Left lung (tissue), 14 donors: ENCODE data around the gene TES. TPM values are rescaled to one million over a fixed set of nuclear protein-coding genes. Genes with fewer than 3 reads are reported as not detected.

Experiments
- ATAC-seq: fragments of 200-7000 bp; cut with Tn5 transposase; one replicate; pipeline ENCODE4 v1.9.1; 2020; ENCODE audit warnings: moderate library complexity
- DNase-seq, 4 donors: peaks; one replicate each; pipeline ENCODE4 v3.0.0-alpha.2; 2013 to 2020
- H3K27ac ChIP-seq, 2 donors: fragments of 200-600 bp; sonication (generic) in 1 of 2; one replicate each; pipeline versions ENCODE4 v1.5.0 to v1.8.0; 2020 to 2021
- H3K27me3 ChIP-seq, 2 donors: fragments of 200-600 bp; sonication (generic) in 1 of 2; one replicate each; pipeline versions ENCODE4 v1.5.0 to v1.8.0; 2020 to 2021
- H3K36me3 ChIP-seq, 2 donors: fragments of 200-600 bp; sonication (generic) in 1 of 2; one replicate each; pipeline versions ENCODE4 v1.5.0 to v1.8.0; 2020 to 2021
- H3K4me1 ChIP-seq, 2 donors: fragments of 200-600 bp; one replicate each; pipeline ENCODE4 v1.8.0; 2021
- H3K4me3 ChIP-seq, 2 donors: fragments of 200-600 bp; sonication (generic) in 1 of 2; one replicate each; pipeline versions ENCODE4 v1.5.0 to v1.8.0; 2020 to 2021; ENCODE audit warnings: mild to moderate bottlenecking in 1 of 2
- H3K9me3 ChIP-seq, 2 donors: fragments of 200-600 bp; sonication (generic) in 1 of 2; one replicate each; pipeline versions ENCODE4 v1.5.0 to v1.8.0; 2020 to 2021
- CTCF ChIP-seq, 2 donors: fragments of 200-600 bp; sonication (generic) in 1 of 2; IDR thresholded peaks; one replicate each; pipeline versions ENCODE4 v1.5.0 to v1.8.0; 2021; ENCODE audit warnings: antibody characterized with exemption in 2 of 2
- intact Hi-C, 2 donors: fragments of 100-400 bp; cut with DNase I; formaldehyde crosslinking; loops; one replicate each; pipeline versions ENCODE4 v1.11.2 to v1.14.2; 2022
- long read RNA-seq, 12 donors: library from polyadenylated mRNA in 2 of 12; unstranded in 2 of 12; transcript quantifications; one replicate each; pipeline ENCODE4 v2.0.0 and lab custom pipeline, GENCODE V29; 2019 to 2026
- polyA plus RNA-seq, 6 donors: library from polyadenylated mRNA; unstranded; fragments of 120-200 nt; gene quantifications; one replicate each; pipeline ENCODE4 v1.2.1, GENCODE V29; 2013; ENCODE audit not compliant: insufficient read length in 6 of 6
- total RNA-seq, 2 donors: library from RNA; stranded (reverse); fragmentation: NEBNext Ultra II Directional; extraction: Animal tissue kit (Norgen Biotek cat#: 25700); gene quantifications; one replicate each; pipeline ENCODE4 v1.2.1, GENCODE V29; 2021
- donor health status: DM: no; HTN: yes; CAD: no.
- donor health status: DM: no; HTN: no; CAD: no.

Gene TES
- total RNA-seq = 100 to 1,000 TPM in 1 of 2 donors, 10 to 100 TPM in 1; 86.9 to 113 TPM
- polyA plus RNA-seq = 10 to 100 TPM; 56.6 to 68.9 (median 65.0) TPM
- long read RNA-seq, donor 1, transcript TES-201 (7 exons, 2,782 nt) = major isoform, 34 of 104 reads
- long read RNA-seq, donor 1, transcript TES-205 (3 exons, 873 nt) = minor isoform, 6 of 104 reads
- long read RNA-seq, donor 1, partial matches to known transcripts = 58 of 104 reads
- long read RNA-seq, donor 1, other reads (novel, unspliced or antisense) = 0 of 104 reads
- long read RNA-seq, donor 2, transcript TES-201 (7 exons, 2,782 nt) = major isoform, 20 of 94 reads
- long read RNA-seq, donor 2, transcript TES-211 (3 exons, 911 nt) = minor isoform, 11 of 94 reads
- long read RNA-seq, donor 2, partial matches to known transcripts = 57 of 94 reads
- long read RNA-seq, donor 2, other reads (novel, unspliced or antisense) = 0 of 94 reads
- long read RNA-seq, donor 3, transcript TES-201 (7 exons, 2,782 nt) = major isoform, 21 of 40 reads
- long read RNA-seq, donor 3, partial matches to known transcripts = 13 of 40 reads
- long read RNA-seq, donor 3, other reads (novel, unspliced or antisense) = 0 of 40 reads
- long read RNA-seq, donor 4, transcript TES-201 (7 exons, 2,782 nt) = major isoform, 26 of 42 reads
- long read RNA-seq, donor 4, partial matches to known transcripts = 8 of 42 reads
- long read RNA-seq, donor 4, other reads (novel, unspliced or antisense) = 8 of 42 reads
- long read RNA-seq, donor 5, transcript TES-211 (3 exons, 911 nt) = minor isoform, 5 of 60 reads
- long read RNA-seq, donor 5, transcript TES-201 (7 exons, 2,782 nt) = major isoform, 19 of 60 reads
- long read RNA-seq, donor 5, partial matches to known transcripts = 31 of 60 reads
- long read RNA-seq, donor 5, other reads (novel, unspliced or antisense) = 0 of 60 reads
- long read RNA-seq, donor 6, transcript TES-201 (7 exons, 2,782 nt) = major isoform, 24 of 42 reads
- long read RNA-seq, donor 6, partial matches to known transcripts = 15 of 42 reads
- long read RNA-seq, donor 6, other reads (novel, unspliced or antisense) = 0 of 42 reads
- long read RNA-seq, donor 7, transcript TES-201 (7 exons, 2,782 nt) = major isoform, 20 of 83 reads
- long read RNA-seq, donor 7, partial matches to known transcripts = 63 of 83 reads
- long read RNA-seq, donor 7, other reads (novel, unspliced or antisense) = 0 of 83 reads
- long read RNA-seq, donor 8, transcript TES-201 (7 exons, 2,782 nt) = major isoform, 25 of 64 reads
- long read RNA-seq, donor 8, transcript TES-211 (3 exons, 911 nt) = minor isoform, 5 of 64 reads
- long read RNA-seq, donor 8, partial matches to known transcripts = 32 of 64 reads
- long read RNA-seq, donor 8, other reads (novel, unspliced or antisense) = 0 of 64 reads
- long read RNA-seq, donor 9 = 0 reads
- long read RNA-seq, donor 10, transcript TES-201 (7 exons, 2,782 nt) = major isoform, 15 of 20 reads
- long read RNA-seq, donor 10, partial matches to known transcripts = 3 of 20 reads
- long read RNA-seq, donor 10, other reads (novel, unspliced or antisense) = 1 of 20 reads
- long read RNA-seq, donor 11, transcript TES-201 (7 exons, 2,782 nt) = major isoform, 6 of 32 reads
- long read RNA-seq, donor 11, partial matches to known transcripts = 24 of 32 reads
- long read RNA-seq, donor 11, other reads (novel, unspliced or antisense) = 0 of 32 reads
- long read RNA-seq, donor 12, transcript TES-201 (7 exons, 2,782 nt) = major isoform, 14 of 41 reads
- long read RNA-seq, donor 12, partial matches to known transcripts = 23 of 41 reads
- long read RNA-seq, donor 12, other reads (novel, unspliced or antisense) = 0 of 41 reads

GRCh38 chr7:116210345-116211005 lies at the start of gene TES:
TSS of gene TES (plus strand) at chr7:116210539. CDS start at chr7:116210708, 169 bp downstream.
- intact Hi-C loops = no loop called here
- Histone ChIP-seq H3K4me1 (peaks cover 25 to 45% of the 10 kb centered on the region in 2 donors), H3K27ac (peak within 1 kb of the TSS; percentile 94 to 99), H3K27me3 (no peaks in the 10 kb centered on the region), H3K36me3 (no peaks in the 10 kb centered on the region), H3K9me3 (no peaks in the 10 kb centered on the region), H3K4me3 (peak within 1 kb of the TSS; percentile 51 to 75)
- peak in 1 of 2 donors; percentile 9 for TF ChIP-seq CTCF (IDR thresholded peaks at IDR 0.05)
- ATAC-seq = peak; percentile 93
- DNase-seq = peak in 3 of 4 donors; percentile 75 to 96 (median 76)

- Histone ChIP-seq H3K27ac (no peak overlapping the region), H3K27me3 (no peaks in the 10 kb centered on the region), H3K4me1 (peaks cover 0 to 30% of the 10 kb centered on the region in 2 donors), H3K9me3 (no peaks in the 10 kb centered on the region), H3K4me3 (no peak overlapping the region), H3K36me3 (no peaks in the 10 kb centered on the region)
- intact Hi-C loops = no loop called here
- no peak for DNase-seq
- TF ChIP-seq CTCF (IDR thresholded peaks at IDR 0.05) = no peak
- peak; percentile 94 for ATAC-seq
Observed at GRCh38 chr7:116161728-116162127, 48.6 kb upstream of the TES start.

GRCh38 chr7:116162254-116162653 lies 48.1 kb upstream of the TES start:
- no peak for ATAC-seq
- no peak for DNase-seq
- intact Hi-C loops = no loop called here
- Histone ChIP-seq H3K9me3 (no peaks in the 10 kb centered on the region), H3K36me3 (no peaks in the 10 kb centered on the region), H3K27ac (no peak overlapping the region), H3K4me1 (peaks cover 0 to 35% of the 10 kb centered on the region in 2 donors), H3K27me3 (no peaks in the 10 kb centered on the region), H3K4me3 (no peak overlapping the region)
- no peak for TF ChIP-seq CTCF (IDR thresholded peaks at IDR 0.05)

GRCh38 chr7:116162992-116163391 lies 47.3 kb upstream of the TES start:
- Histone ChIP-seq H3K27me3 (no peaks in the 10 kb centered on the region), H3K27ac (no peak overlapping the region), H3K9me3 (no peaks in the 10 kb centered on the region), H3K4me3 (no peak overlapping the region), H3K36me3 (no peaks in the 10 kb centered on the region), H3K4me1 (peaks cover 0 to 37% of the 10 kb centered on the region in 2 donors)
- DNase-seq (no peak), ATAC-seq (peak; percentile 28)
- intact Hi-C loops = no loop called here
- TF ChIP-seq CTCF (IDR thresholded peaks at IDR 0.05) = no peak
